Urothelium cell line (cell line): ENCODE data around the gene POT1.
A peak's percentile ranks its signal among the peaks of the same experiment; 100 is the strongest.

Experiments used
- DNase-seq: peaks from one replicate; pipeline ENCODE4 v3.0.0; 2011; ENCODE audit warnings: low spot score, mixed read lengths
- FAIRE-seq: peaks from 2 replicates; lab custom pipeline; 2011; peaks lifted over from hg19 to GRCh38; lab: Jason Lieb, UNC

Gene POT1

DNA sequence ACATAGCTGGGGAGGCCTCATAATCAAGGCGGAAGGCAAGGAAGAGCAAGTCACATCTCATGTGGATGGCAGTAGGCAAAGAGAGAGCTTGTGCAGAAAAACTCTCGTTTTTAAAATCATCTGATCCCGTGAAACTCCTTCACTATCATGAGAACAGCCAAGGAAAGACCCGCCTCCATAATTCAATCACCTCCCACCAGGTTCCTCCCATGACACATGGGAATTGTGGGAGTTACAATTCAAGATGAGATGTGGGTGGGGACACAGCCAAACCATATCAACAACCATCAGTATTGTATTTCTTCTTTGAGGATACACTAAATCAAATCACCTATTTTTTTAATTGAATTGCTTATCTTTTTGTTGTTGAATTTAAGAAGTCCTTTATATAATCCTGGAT, 16.7 kb downstream of the POT1 start:
- no peak for DNase-seq
- FAIRE-seq, result no peak

DNA sequence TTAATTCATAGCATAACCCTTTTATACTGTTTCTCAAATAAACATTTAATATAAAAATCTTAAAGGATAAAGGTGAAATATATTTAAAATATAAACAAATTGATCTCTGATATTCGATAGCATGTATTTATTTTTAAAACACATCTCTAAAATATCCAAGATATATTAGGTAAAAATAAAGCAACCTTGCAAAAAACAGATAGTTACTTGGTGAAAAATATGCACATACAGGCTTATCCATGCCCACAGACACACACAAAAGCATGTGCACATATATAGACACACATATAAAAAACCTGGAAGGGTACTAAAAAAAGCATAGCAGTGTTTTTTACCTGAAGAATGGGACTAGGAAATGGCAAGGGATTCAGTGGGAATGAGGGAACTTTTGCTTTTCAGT, 19.8 kb downstream of the POT1 start:
- no peak for FAIRE-seq

GRCh38 chr7:124908259-124908658, 21.4 kb downstream of the POT1 start:
- DNase-seq, result no peak
- no peak for FAIRE-seq

More for the DNA sequence above, 19.8 kb downstream of the POT1 start:
- no peak for DNase-seq

DNA sequence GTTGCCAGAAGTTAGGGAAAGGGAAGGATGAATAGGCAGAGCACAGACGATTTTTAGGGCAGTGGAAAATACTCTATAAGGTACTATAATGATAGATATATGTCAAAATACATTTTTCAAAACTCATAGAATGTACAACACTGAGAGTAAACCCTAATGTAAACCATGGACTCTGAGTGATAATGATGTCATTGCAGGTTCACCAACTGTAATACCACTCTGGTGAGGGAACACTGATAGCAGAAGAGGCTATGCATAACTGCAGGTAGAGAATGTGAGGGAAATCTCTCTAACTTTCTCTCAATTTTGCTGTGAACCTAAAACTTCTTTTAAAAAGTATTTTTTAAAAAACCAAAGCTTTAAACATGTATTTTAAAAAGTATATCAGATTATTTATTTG, 22.1 kb downstream of the POT1 start:
- DNase-seq, result no peak

DNA sequence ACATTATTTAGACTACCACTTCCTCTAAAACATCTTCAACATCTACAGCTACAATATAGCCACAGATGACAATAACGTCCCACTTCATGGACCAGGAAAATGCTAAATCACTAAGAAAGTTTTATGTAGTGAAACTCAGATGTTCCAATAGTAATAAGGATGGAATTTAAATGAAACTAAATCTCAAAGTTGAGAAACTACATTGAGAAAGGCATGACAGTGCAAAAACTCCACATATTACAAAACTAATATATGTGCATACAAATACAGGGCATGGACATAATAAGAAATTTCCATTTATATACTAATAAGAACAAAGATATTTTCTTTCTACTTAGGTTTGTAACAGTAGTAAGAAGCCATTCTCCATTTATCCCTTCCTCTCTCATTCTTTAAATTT, 31.1 kb downstream of the POT1 start:
- DNase-seq (no peak), FAIRE-seq (no peak)

More for the DNA sequence above, 22.1 kb downstream of the POT1 start:
- no peak for FAIRE-seq

- FAIRE-seq (no peak), DNase-seq (no peak)
These were observed 33.6 kb downstream of the POT1 start for GRCh38 chr7:124896001-124896400.

GRCh38 chr7:124893140-124893827, 36.3 kb downstream of the POT1 start:
- no peak for DNase-seq
- no peak for FAIRE-seq

GRCh38 chr7:124887247-124887646, 42.4 kb downstream of the POT1 start:
- DNase-seq (no peak), FAIRE-seq (no peak)

- FAIRE-seq (no peak), DNase-seq (no peak)
These were observed 47.6 kb downstream of the POT1 start for GRCh38 chr7:124881981-124882380.

GRCh38 chr7:124879771-124880170, 49.9 kb downstream of the POT1 start:
- no peak for DNase-seq
- FAIRE-seq, result no peak

GRCh38 chr7:124879103-124879502, 50.5 kb downstream of the POT1 start:
- FAIRE-seq (no peak), DNase-seq (no peak)

- DNase-seq (no peak), FAIRE-seq (no peak)
These were observed 54.9 kb downstream of the POT1 start for GRCh38 chr7:124874644-124875163.

- FAIRE-seq (no peak), DNase-seq (no peak)
These were observed 71.9 kb downstream of the POT1 start for GRCh38 chr7:124857672-124858235.

GRCh38 chr7:124856299-124856888, 73.2 kb downstream of the POT1 start:
- no peak for FAIRE-seq

DNA sequence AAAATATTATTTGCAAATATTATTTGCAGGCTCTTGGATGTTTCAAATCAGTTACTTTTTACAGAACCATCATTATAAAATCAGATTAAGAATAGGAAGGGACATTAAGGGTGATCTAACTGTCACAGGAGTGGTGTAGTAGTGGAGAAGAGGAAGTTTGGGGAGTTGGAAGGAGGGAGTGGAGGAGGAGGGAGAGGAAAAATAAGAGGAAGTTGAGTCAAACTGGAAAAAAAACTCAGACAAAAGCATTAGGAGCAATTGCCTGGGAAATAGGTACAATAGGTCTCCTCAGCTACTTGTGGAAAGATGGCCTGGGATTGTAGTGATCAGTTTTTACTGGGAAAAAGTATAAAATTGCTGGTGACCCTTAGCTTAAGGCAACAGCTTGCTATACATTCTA, 86.3 kb downstream of the POT1 start:
- FAIRE-seq, result no peak
- no peak for DNase-seq

More at GRCh38 chr7:124856299-124856888, 73.2 kb downstream of the POT1 start:
- peak; percentile 2 for DNase-seq

DNA sequence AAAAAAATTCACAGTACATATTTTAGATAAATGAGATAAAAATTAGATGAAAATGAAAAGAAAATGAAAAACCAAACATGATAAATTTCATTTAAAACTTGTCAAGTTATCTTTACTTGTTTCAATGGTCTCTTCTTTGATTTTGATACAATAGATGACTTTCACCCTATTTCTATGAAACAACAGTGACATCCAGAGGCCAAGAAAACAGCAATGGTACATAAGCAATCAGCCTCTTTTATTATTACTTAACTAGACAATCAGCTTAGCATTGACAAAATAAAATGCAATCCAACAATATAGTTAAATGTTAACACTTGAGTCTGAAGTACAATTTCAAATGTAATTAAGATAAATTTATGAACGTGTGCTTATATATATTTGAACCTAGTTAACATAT, 89.2 kb downstream of the POT1 start:
- DNase-seq, result no peak
- FAIRE-seq, result no peak

GRCh38 chr7:124839687-124840086, 89.9 kb downstream of the POT1 start:
- FAIRE-seq (no peak), DNase-seq (no peak)

- FAIRE-seq, result no peak
- DNase-seq, result no peak
These were observed 93.5 kb downstream of the POT1 start for GRCh38 chr7:124836173-124836572.

DNA sequence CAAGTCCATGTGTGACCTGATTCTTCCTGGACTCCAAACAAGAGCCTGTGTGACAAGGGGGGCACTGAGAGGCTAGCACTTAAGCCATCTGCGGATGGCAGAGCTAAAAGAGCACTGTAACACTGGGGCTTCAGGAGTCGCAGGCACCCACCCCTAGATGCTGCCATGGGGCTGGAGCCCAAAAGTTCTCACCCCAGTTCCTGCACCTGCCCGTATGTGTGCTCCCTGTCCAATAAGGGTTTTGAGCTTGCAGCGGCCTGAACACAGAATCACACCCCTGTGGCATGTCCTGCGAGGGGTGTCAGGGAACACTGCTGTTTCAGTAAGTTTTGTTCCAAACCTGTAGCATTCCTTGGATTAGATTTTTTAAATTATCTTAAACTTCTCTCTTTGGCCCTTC, 110.8 kb downstream of the POT1 start:
- no peak for DNase-seq
- FAIRE-seq, result no peak

GRCh38 chr7:124813994-124814798, 115.4 kb downstream of the POT1 start:
- FAIRE-seq (no peak), DNase-seq (no peak)

DNA sequence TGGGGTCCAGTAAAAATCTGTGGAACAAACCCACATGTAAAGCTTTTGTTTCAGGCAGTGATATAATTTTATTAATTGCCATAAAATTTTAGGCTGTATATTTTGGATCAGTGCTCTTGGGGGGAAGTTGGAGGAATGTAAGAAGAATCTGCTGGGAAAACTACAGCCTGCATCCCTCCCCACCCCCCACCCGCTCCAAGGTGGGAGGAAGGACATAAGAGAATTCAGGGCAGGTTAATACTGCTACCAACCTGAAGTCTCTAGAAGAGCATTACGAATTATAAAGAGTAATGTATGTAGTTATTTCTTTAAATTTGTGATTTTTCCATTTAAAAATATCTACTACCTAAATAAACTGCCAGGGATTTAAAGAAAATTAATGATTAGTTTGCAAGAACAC, 116.9 kb downstream of the POT1 start:
- DNase-seq, result no peak
- FAIRE-seq, result no peak
